ENCODE data around the gene COBLL1.

COBLL1 gene

GRCh38 chr2:164875334-164876205 lies 33.9 kb upstream of the COBLL1 start:
- ATAC-seq (ENCODE audit: low read depth) (no peak), DNase-seq (ENCODE audit: low spot score) (no peak)
- Histone ChIP-seq H3K4me1 (ENCODE audit: insufficient read depth, poor library complexity, severe bottlenecking) (peaks cover 6% of the 10 kb centered on the region), H3K27me3 (ENCODE audit: insufficient read depth, poor library complexity, severe bottlenecking) (no peaks in the 10 kb centered on the region), H3K36me3 (ENCODE audit: low read depth) (no peaks in the 10 kb centered on the region), H3K27ac (ENCODE audit: poor library complexity, severe bottlenecking) (no peak overlapping the region), H3K4me3 (ENCODE audit: severe bottlenecking) (no peak overlapping the region), H3K9me3 (ENCODE audit: severe bottlenecking) (no peaks in the 10 kb centered on the region)
- TF ChIP-seq CTCF (IDR thresholded peaks at IDR 0.05; ENCODE audit: poor library complexity, severe bottlenecking), result no peak

GRCh38 chr2:164873210-164873908 lies 31.7 kb upstream of the COBLL1 start:
- Histone ChIP-seq H3K9me3 (ENCODE audit: severe bottlenecking) (no peaks in the 10 kb centered on the region), H3K27me3 (ENCODE audit: insufficient read depth, poor library complexity, severe bottlenecking) (no peaks in the 10 kb centered on the region), H3K4me3 (ENCODE audit: severe bottlenecking) (no peak overlapping the region), H3K36me3 (ENCODE audit: low read depth) (no peaks in the 10 kb centered on the region), H3K4me1 (ENCODE audit: insufficient read depth, poor library complexity, severe bottlenecking) (peaks cover 6% of the 10 kb centered on the region), H3K27ac (ENCODE audit: poor library complexity, severe bottlenecking) (no peak overlapping the region)
- DNase-seq (ENCODE audit: low spot score), result no peak
- TF ChIP-seq CTCF (IDR thresholded peaks at IDR 0.05; ENCODE audit: poor library complexity, severe bottlenecking), result no peak
- ATAC-seq (ENCODE audit: low read depth), result no peak

- Histone ChIP-seq H3K27ac (ENCODE audit: poor library complexity, severe bottlenecking) (no peak overlapping the region), H3K4me3 (ENCODE audit: severe bottlenecking) (no peak overlapping the region), H3K4me1 (ENCODE audit: insufficient read depth, poor library complexity, severe bottlenecking) (peaks cover 6% of the 10 kb centered on the region), H3K27me3 (ENCODE audit: insufficient read depth, poor library complexity, severe bottlenecking) (no peaks in the 10 kb centered on the region), H3K9me3 (ENCODE audit: severe bottlenecking) (no peaks in the 10 kb centered on the region), H3K36me3 (ENCODE audit: low read depth) (no peaks in the 10 kb centered on the region)
- TF ChIP-seq CTCF (IDR thresholded peaks at IDR 0.05; ENCODE audit: poor library complexity, severe bottlenecking), result no peak
- DNase-seq (ENCODE audit: low spot score) (no peak), ATAC-seq (ENCODE audit: low read depth) (no peak)
Measured at GRCh38 chr2:164871404-164871803, 29.8 kb upstream of the COBLL1 start.

GRCh38 chr2:164869420-164869772 lies 27.8 kb upstream of the COBLL1 start:
- no peaks in the 10 kb centered on the region for H3K36me3 ChIP-seq (ENCODE audit: low read depth)
- peaks cover 6% of the 10 kb centered on the region for H3K4me1 ChIP-seq (ENCODE audit: insufficient read depth, poor library complexity, severe bottlenecking)
- DNase-seq (ENCODE audit: low spot score) (no peak), ATAC-seq (ENCODE audit: low read depth) (no peak)
- no peak for TF ChIP-seq CTCF (IDR thresholded peaks at IDR 0.05; ENCODE audit: poor library complexity, severe bottlenecking)
- H3K4me3 ChIP-seq (ENCODE audit: severe bottlenecking), result no peak overlapping the region
- H3K27ac ChIP-seq (ENCODE audit: poor library complexity, severe bottlenecking), result no peak overlapping the region
- H3K9me3 ChIP-seq (ENCODE audit: severe bottlenecking), result no peaks in the 10 kb centered on the region
- H3K27me3 ChIP-seq (ENCODE audit: insufficient read depth, poor library complexity, severe bottlenecking), result no peaks in the 10 kb centered on the region

Measured in RWPE2 (cell line).